Fibroblast of mammary gland (primary cell): ENCODE measurements around the gene CHST7.
A peak's percentile ranks its signal among the peaks of the same experiment; 100 is the strongest.

Source experiments
- DNase-seq: peaks from one replicate; pipeline ENCODE4 v3.0.0-alpha.2; 2010; ENCODE audit warnings: low read depth
- H3K4me3 ChIP-seq: 2 replicates; pipeline ENCODE4 v1.5.1; 2011; ENCODE audit warnings: low read depth, mild to moderate bottlenecking, low read length, moderate library complexity; ENCODE audit not compliant: control insufficient read depth
- CTCF ChIP-seq: conservative IDR thresholded peaks from 2 replicates; pipeline ENCODE4 v1.5.1; 2011; ENCODE audit warnings: low read depth, low read length, inconsistent platforms; ENCODE audit not compliant: control insufficient read depth, insufficient read depth

CHST7 gene

DNA sequence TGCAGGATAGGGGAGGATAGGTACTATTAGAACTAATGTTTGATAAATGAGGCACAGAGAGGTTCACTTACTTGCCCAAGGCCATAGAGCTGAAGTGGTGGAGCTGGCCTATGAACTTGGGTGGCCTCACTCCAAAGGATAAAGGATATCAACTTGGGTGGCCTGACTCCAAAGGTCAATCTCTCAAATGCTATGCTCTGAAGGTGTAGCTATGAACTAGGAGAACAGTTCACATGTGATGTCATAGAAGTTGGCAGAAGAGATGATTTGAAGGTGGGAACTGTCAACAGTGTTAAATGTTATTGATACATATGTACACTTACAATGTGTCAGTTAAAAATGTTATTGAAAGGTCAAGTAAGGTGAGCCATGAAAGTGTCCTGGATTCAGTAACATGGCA is 6.2 kb upstream of the CHST7 start:
- DNase-seq, result no peak
- TF ChIP-seq CTCF, result no peak
- H3K4me3 ChIP-seq, result no peak overlapping the region

DNA sequence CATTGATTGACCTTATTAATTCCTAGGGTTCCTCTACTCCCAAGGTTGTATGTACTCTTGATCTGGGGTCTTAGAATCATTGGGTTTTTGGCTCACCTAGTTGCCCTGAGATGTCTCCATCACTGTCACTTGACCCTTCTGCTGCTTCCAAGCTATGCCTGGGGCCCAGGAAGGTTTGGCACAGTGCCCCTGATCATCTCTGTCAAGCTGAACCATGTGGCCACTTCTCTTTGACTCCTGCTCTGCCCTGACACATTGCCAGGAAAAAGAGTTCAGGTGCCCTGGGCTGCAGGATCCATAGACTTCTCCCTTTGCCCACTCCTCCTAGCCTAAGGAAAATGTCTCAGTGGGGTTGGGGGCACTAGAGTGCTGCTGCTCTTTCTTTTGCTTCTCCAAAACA is 3.9 kb upstream of the CHST7 start:
- no peak overlapping the region for H3K4me3 ChIP-seq
- DNase-seq, result no peak
- TF ChIP-seq CTCF, result no peak

DNA sequence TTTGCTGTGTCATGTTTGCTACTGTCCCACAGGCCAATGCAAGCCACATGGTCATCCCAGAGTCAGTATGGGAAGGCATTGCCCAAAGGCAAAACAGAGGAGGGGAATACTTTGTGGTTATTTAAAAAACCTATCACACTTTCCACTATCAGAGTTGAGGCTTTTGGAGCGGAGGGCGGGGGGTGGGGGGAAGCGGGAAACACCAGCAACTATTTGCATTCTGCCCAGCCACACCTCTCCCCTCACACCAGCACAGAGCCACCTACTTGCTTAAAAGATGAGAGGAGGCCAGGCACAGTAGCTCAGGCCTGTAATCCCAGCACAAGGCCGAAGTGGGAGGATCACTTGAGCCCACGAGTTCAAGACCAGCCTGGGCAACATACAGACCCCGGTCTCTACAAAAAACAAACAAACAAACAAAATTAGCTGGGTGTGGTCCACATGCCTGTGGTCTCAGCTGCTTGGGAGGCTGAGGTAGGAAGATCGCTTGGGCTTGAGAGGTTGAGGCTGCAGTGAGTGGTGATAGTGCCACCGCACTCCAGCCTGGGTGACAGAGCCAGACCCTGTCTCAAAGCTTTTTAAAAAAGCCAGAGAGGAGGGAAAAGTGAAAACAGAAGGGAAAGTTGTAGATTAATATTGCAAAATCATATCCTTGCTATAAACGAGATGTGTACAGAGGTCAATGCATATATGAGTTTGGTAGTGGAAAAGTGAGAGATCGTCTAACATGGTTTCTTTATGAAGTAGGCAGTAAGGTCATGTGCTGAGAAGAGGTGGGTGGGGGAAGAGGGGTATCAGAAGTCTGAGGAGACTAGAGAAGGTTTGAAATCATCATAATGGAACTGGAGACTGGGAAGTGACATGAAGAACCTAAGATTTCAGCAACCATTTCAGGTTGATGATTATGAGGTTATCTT is 1.9 kb upstream of the CHST7 start:
- no peak for TF ChIP-seq CTCF

DNA sequence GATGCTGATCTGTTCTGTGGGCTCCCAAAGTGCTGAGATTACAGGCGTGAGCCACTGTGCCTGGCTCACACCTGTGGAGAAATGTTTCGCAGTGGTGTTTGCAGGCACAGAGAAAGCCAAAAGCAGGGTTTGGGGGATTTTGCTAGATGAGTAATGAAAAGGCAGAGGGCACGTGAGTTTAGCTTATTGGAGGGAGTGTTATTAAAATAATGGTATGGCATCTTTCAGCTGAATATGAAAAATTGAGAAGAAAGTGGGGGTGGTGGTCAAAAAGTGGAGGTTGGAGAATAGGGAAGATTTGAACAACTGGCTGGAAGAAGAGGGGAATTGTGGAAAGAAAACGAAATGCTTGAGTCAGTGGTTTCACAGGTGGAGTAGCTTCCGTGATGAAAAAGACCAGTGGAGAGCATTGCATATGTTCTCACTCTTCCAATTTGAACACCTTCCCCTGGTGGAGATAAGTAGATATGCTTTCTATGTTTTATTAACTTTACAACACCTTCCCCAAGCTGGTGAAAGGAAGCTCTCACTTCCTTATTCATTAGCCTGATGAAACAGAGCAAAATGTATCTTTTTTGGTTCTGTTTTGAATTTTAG is 1.1 kb upstream of the CHST7 start:
- no peak for DNase-seq
- no peak for TF ChIP-seq CTCF
- H3K4me3 ChIP-seq, result no peak overlapping the region

More for the DNA sequence above, 1.9 kb upstream of the CHST7 start:
- no peak overlapping the region for H3K4me3 ChIP-seq
- no peak for DNase-seq

GRCh38 chrX:46573892-46574773 is 568 bp downstream of the CHST7 start:
- peak overlapping the region; percentile 54 for H3K4me3 ChIP-seq
- no peak for TF ChIP-seq CTCF
- peak; percentile 49 for DNase-seq

DNA sequence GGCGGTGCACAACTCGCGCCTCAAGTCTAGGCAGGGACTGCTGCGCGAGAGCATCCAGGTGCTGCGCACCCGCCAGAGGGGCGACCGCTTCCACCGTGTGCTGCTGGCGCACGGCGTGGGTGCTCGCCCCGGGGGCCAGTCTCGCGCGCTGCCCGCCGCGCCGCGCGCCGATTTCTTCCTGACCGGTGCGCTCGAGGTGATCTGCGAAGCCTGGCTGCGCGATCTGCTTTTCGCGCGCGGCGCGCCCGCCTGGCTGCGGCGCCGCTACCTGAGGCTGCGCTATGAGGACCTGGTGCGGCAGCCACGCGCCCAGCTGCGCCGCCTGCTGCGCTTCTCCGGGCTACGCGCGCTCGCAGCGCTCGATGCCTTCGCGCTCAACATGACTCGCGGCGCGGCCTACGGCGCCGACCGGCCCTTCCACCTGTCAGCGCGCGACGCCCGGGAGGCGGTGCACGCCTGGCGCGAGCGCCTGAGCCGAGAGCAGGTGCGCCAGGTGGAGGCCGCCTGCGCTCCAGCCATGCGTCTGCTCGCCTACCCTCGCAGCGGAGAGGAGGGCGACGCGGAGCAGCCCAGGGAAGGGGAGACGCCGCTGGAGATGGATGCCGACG is 1.3 kb downstream of the CHST7 start:
- TF ChIP-seq CTCF, result no peak
- DNase-seq, result no peak
- peak overlapping the region; percentile 54 for H3K4me3 ChIP-seq
